ENCODE results near the gene CCDC91.

GRCh38 chr12:28585146-28585545 is 394.9 kb downstream of the CCDC91 start:
- TF ChIP-seq EZH2 (IDR thresholded peaks at IDR 0.05): no peak
- no peak for TF ChIP-seq POLR2AphosphoS5 (IDR thresholded peaks at IDR 0.05; ENCODE audit: borderline replicate concordance, low read depth, low read length)
